GM12875 (cell line): ENCODE data around the gene SLC16A1.
"Not testable (repeated sequence)": the region's sequence is repeated elsewhere in the genome, so short reads cannot be mapped to it uniquely, and the experiment has no call there.

Experiments used
- H3K4me3 ChIP-seq: one replicate; pipeline ENCODE4 v1.5.1; 2011; ENCODE audit warnings: low read depth, low read length, control low read depth
- TF ChIP-seq, protein P1 (sequence below): IDR thresholded peaks from 2 replicates; pipeline ENCODE4 v1.5.1; 2011; ENCODE audit warnings: low read depth, mild to moderate bottlenecking, control low read depth, inconsistent platforms, low read length, moderate library complexity, borderline replicate concordance; ENCODE audit not compliant: insufficient read depth

Gene SLC16A1

DNA sequence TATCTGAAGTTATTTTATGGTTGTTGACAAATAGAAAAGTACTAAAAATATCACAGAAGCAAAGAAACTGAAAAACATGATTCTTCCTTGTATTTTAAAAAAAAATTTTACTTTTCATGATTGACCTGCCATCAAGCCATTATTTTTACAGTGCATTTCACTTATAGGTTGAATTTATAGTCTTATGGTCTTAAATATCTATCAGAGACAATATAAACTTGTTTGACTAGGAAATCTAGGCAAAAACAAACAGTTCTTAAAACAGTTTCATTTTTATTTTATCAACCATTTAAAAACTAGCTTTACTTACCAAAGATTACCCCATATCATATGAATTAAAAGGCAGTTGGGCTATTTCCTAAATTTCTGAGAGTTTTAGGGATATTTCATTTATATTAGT lies 59.2 kb downstream of the SLC16A1 start:
- TF ChIP-seq, protein P1, sequence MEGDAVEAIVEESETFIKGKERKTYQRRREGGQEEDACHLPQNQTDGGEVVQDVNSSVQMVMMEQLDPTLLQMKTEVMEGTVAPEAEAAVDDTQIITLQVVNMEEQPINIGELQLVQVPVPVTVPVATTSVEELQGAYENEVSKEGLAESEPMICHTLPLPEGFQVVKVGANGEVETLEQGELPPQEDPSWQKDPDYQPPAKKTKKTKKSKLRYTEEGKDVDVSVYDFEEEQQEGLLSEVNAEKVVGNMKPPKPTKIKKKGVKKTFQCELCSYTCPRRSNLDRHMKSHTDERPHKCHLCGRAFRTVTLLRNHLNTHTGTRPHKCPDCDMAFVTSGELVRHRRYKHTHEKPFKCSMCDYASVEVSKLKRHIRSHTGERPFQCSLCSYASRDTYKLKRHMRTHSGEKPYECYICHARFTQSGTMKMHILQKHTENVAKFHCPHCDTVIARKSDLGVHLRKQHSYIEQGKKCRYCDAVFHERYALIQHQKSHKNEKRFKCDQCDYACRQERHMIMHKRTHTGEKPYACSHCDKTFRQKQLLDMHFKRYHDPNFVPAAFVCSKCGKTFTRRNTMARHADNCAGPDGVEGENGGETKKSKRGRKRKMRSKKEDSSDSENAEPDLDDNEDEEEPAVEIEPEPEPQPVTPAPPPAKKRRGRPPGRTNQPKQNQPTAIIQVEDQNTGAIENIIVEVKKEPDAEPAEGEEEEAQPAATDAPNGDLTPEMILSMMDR = no peak
- H3K4me3 ChIP-seq = no peak overlapping the region

GRCh38 chr1:112894561-112895011 lies 61.4 kb downstream of the SLC16A1 start:
- TF ChIP-seq, protein P1 = no peak
- no peak overlapping the region for H3K4me3 ChIP-seq

- no peak overlapping the region for H3K4me3 ChIP-seq
- TF ChIP-seq, protein P1 = no peak
Observed at GRCh38 chr1:112894010-112894292, 62.0 kb downstream of the SLC16A1 start.

DNA sequence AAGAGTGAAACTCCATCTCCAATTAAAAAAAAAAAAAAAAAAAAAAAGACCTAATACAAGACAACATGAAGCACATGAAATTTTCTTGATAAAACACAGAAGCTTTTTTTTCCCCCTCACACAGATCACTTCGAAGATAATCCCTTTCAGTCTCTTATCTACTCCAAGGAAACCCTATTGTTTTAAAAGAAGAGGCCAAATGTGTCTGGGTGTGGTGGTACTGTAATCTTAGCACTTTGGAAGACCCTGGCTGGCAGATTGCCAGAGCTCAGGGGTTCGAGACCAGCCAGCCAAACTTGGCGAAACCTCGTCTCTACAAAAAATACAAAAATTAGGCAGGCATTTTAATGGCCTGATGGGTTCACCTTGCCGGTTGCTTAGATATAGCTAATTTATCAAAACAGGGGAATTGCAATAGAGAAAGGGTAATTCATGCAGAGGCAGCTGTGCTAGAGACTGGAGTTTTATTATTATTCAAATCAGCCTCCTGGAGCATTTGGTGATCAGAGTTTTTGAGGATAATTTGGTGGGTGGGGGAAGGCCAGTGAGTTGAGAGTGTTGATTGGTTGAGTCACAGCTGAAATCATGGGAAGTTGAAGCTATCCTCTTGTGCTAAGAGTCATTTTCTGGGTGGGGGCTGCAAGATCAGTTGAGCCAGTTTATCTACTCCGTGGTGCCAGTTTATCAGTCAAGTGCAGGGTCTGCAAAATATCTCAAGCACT lies 62.5 kb downstream of the SLC16A1 start:
- TF ChIP-seq, protein P1 = no peak
- H3K4me3 ChIP-seq = no peak overlapping the region

GRCh38 chr1:112889906-112890305 lies 66.1 kb downstream of the SLC16A1 start:
- H3K4me3 ChIP-seq = not testable (repeated sequence)

DNA sequence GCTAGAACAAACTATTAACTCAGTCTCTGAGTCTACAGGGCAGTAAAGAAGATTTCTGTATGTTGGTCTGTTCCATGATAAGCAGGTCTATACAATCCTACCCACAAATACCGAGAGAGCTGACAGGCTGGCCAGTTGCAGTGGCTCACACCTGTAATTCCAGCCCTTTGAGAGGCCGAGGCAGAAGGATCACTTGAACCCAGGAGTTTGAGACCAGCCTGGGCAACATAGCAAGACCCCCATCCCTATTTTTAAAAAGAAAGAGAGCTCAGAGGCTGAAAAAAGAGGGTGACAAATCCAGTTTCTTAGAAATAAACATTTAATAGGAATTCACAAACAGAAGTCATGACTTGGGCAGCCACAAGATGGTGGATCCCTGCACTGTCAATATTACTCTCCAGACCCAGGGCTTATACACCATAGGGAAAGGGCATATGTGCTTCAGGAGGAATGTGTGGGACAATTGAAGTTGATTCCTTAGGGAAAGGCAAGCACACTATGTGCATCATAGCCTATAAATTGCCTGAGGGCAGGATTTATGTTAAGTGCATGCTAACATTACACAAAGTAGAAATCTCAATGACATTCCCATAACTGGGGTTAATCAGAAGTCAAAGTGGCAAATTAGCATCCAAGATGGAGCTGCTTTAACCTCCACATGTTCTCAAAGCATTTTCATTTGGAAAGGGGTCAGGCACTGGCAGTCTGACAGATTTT lies 66.8 kb downstream of the SLC16A1 start:
- H3K4me3 ChIP-seq = no peak overlapping the region
- TF ChIP-seq, protein P1 = no peak

DNA sequence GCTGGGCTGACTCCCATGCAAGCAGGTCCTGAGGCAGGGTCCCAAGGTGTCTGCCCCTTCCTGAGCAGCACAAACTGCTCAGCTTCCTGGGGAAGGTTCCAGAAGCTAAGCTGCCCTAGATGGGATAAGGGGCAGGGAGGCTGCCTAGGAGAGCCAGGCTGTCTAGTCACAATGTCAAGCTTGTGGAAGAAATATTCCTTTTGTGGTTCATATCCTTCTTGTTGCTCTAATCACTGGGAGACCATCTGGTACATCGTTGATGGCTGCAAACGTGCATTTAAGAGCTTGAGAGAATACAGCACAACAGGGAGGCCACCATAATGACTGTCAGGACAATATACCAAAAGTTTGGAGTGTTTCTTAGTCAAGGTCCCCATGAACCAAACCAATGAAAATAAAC lies 67.4 kb downstream of the SLC16A1 start:
- TF ChIP-seq, protein P1 = no peak
- no peak overlapping the region for H3K4me3 ChIP-seq
